KMS-11 (cell line): ENCODE data around the gene KCNN2.

ENCODE experiments used
- H2AFZ ChIP-seq: fragments of 200-600 bp; sonication (generic); 2 replicates; pipeline ENCODE4 v1.6.1; 2016; ENCODE audit warnings: antibody characterized with exemption, mixed run types, low read depth
- H3K27ac ChIP-seq: fragments of 200-600 bp; sonication (generic); 2 replicates; pipeline ENCODE4 v1.6.1; 2016; ENCODE audit warnings: mild to moderate bottlenecking, mixed run types
- H3K27me3 ChIP-seq: fragments of 200-600 bp; sonication (generic); 2 replicates; pipeline ENCODE4 v1.6.1; 2017; ENCODE audit warnings: mild to moderate bottlenecking, low read depth, mixed run types, moderate library complexity; ENCODE audit not compliant: insufficient read depth
- H3K36me3 ChIP-seq: fragments of 200-600 bp; sonication (generic); 2 replicates; pipeline ENCODE4 v1.6.1; 2017; ENCODE audit warnings: mild to moderate bottlenecking, mixed run types; ENCODE audit not compliant: insufficient read depth
- H3K4me1 ChIP-seq: fragments of 200-600 bp; sonication (generic); 2 replicates; pipeline ENCODE4 v1.6.1; 2016; ENCODE audit warnings: mild to moderate bottlenecking, low read depth, mixed run types; ENCODE audit not compliant: poor library complexity, severe bottlenecking
- H3K4me2 ChIP-seq: fragments of 200-600 bp; sonication (generic); 2 replicates; pipeline ENCODE4 v1.7.0; 2016; ENCODE audit warnings: mild to moderate bottlenecking, mixed run types
- H3K4me3 ChIP-seq: fragments of 200-600 bp; sonication (generic); IDR thresholded peaks from 2 replicates; pipeline ENCODE4 v1.6.1; 2017; ENCODE audit warnings: low read depth, low read length, mixed read lengths; ENCODE audit not compliant: insufficient read depth
- H3K79me2 ChIP-seq: fragments of 200-600 bp; sonication (generic); 2 replicates; pipeline ENCODE4 v1.6.1; 2016; ENCODE audit warnings: low read depth, mixed run types; ENCODE audit not compliant: insufficient read depth
- H3K9ac ChIP-seq: fragments of 200-600 bp; sonication (generic); 2 replicates; pipeline ENCODE4 v1.6.1; 2016; ENCODE audit warnings: mild to moderate bottlenecking, mixed run types
- H4K20me1 ChIP-seq: fragments of 200-600 bp; sonication (generic); 2 replicates; pipeline ENCODE4 v1.6.1; 2016; ENCODE audit warnings: mild to moderate bottlenecking, mixed run types; ENCODE audit not compliant: insufficient read depth
- TF ChIP-seq, protein P1 (sequence below): fragments of 200-600 bp; sonication (generic); conservative IDR thresholded peaks from 2 replicates; pipeline ENCODE4 v1.6.1; 2017; ENCODE audit warnings: low read depth, mild to moderate bottlenecking, antibody characterized with exemption, low read length, moderate library complexity, mixed read lengths

The KCNN2 gene

GRCh38 chr5:114317751-114318150, 44.1 kb upstream of the KCNN2 start:
- Histone ChIP-seq H3K27me3 (no peaks in the 10 kb centered on the region), H3K79me2 (no peaks in the 10 kb centered on the region), H2AFZ (no peak overlapping the region), H3K4me3 (no peak overlapping the region), H3K4me2 (no peak overlapping the region), H3K36me3 (no peaks in the 10 kb centered on the region), H3K27ac (no peak overlapping the region), H4K20me1 (no peaks in the 10 kb centered on the region), H3K4me1 (no peaks in the 10 kb centered on the region), H3K9ac (no peak overlapping the region)
- TF ChIP-seq, protein P1, sequence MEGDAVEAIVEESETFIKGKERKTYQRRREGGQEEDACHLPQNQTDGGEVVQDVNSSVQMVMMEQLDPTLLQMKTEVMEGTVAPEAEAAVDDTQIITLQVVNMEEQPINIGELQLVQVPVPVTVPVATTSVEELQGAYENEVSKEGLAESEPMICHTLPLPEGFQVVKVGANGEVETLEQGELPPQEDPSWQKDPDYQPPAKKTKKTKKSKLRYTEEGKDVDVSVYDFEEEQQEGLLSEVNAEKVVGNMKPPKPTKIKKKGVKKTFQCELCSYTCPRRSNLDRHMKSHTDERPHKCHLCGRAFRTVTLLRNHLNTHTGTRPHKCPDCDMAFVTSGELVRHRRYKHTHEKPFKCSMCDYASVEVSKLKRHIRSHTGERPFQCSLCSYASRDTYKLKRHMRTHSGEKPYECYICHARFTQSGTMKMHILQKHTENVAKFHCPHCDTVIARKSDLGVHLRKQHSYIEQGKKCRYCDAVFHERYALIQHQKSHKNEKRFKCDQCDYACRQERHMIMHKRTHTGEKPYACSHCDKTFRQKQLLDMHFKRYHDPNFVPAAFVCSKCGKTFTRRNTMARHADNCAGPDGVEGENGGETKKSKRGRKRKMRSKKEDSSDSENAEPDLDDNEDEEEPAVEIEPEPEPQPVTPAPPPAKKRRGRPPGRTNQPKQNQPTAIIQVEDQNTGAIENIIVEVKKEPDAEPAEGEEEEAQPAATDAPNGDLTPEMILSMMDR: no peak

DNA sequence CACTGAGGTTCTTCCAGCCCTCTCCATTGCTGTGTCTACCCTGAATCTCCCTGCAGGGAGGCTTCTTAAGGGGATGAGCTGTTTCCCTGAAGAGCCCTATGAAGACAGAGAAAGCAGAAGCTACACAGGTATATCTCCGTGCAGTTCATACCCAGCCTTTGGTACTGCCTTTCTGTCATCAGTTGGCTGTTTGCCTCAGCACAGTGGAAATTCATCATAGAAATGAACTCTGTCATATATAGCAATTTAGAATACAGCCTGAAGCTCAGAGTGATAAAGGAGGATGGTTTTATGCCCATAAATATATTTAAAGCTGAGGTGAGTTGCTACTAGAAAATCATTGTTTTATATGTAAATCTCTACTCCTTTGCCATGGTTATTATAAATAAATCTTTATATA, 42.6 kb upstream of the KCNN2 start:
- Histone ChIP-seq H4K20me1 (no peaks in the 10 kb centered on the region), H3K4me1 (no peaks in the 10 kb centered on the region), H3K27me3 (no peaks in the 10 kb centered on the region), H3K4me3 (no peak overlapping the region), H3K4me2 (no peak overlapping the region), H3K79me2 (no peaks in the 10 kb centered on the region), H3K36me3 (no peaks in the 10 kb centered on the region), H3K27ac (no peak overlapping the region), H2AFZ (no peak overlapping the region), H3K9ac (no peak overlapping the region)
- TF ChIP-seq, protein P1: no peak

DNA sequence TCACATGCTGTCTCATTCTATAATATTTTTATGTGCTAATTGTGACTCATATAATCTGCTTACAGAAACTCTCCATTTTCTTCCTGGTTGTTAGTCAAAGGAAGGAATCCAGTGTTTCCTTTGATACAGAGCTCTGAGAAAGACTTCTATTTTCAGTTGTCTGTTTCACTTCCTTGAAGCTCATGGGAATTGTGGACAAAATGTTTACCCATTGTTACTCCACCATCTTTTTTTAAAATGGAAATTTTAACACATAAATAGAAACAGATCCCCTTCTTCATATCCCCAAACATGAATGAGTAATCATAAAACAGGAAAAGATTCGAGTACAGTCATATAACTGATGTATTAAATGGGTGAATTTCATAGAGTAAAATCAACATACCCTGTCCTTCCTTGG, 42.0 kb upstream of the KCNN2 start:
- TF ChIP-seq, protein P1: no peak
- H3K27me3 ChIP-seq: no peaks in the 10 kb centered on the region
- H4K20me1 ChIP-seq: no peaks in the 10 kb centered on the region

DNA sequence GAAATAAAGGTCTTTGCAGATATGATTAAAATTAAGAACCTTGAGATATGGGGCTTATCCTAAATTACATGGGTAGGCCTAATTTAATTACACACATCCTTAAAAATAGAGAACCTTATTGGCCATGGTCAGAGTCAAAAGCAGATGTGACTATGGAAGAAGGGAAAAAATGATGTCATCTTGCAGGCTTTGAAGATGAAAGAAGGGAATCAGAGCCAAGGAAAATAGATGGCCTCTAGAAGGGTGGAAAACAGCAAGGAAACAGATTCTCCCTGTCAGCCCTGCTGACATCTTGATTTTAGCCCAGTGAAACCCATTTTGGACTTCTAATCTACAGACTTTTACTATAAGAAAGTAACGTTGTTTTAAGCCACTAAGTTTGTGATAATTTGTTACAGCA, 37.6 kb upstream of the KCNN2 start:
- no peak overlapping the region for H3K4me3 ChIP-seq
- H3K27me3 ChIP-seq: no peaks in the 10 kb centered on the region
- H3K36me3 ChIP-seq: no peaks in the 10 kb centered on the region
- H4K20me1 ChIP-seq: no peaks in the 10 kb centered on the region
- H3K79me2 ChIP-seq: no peaks in the 10 kb centered on the region
- no peak overlapping the region for H3K4me2 ChIP-seq
- H3K4me1 ChIP-seq: no peaks in the 10 kb centered on the region
- no peak overlapping the region for H3K9ac ChIP-seq
- H2AFZ ChIP-seq: no peak overlapping the region
- H3K27ac ChIP-seq: no peak overlapping the region
- TF ChIP-seq, protein P1: no peak

More for the DNA sequence above, 42.0 kb upstream of the KCNN2 start:
- no peaks in the 10 kb centered on the region for H3K79me2 ChIP-seq
- H3K27ac ChIP-seq: no peak overlapping the region
- no peaks in the 10 kb centered on the region for H3K4me1 ChIP-seq
- no peak overlapping the region for H3K9ac ChIP-seq
- H3K4me3 ChIP-seq: no peak overlapping the region
- H2AFZ ChIP-seq: no peak overlapping the region
- no peaks in the 10 kb centered on the region for H3K36me3 ChIP-seq
- no peak overlapping the region for H3K4me2 ChIP-seq
